Stimulated activated CD8-positive, alpha-beta memory T cell treated with anti-CD3 and anti-CD28 coated beads, Interleukin-7, amount 100 ng/mL, for 4 hours (primary cell): ENCODE data around the gene LRRC46.

Source experiments
- DNase-seq, 2 donors: peaks; one replicate each; pipeline ENCODE4 v3.0.0-alpha.2; 2020; ENCODE audit warnings: low read depth in 2 of 2

LRRC46 gene

DNA sequence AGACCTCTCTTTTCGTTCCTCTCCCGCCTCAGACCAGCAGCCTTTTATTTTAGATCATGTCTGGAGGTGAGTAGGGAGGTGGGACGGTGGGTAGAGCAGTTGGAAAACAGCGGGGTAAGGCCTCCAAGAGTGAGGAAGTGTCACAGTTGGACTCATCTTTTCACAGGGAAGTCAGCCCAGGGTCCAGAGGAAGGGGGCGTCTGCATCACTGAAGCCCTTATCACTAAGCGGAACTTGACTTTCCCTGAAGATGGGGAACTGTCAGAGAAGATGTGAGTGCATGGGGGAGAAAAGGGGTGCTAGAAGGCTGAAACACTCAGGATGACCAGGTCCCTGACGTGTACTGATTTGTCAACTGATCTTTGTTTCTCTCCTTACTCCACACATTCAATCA lies 461 bp downstream of the LRRC46 start:
- DNase-seq: no peak

DNA sequence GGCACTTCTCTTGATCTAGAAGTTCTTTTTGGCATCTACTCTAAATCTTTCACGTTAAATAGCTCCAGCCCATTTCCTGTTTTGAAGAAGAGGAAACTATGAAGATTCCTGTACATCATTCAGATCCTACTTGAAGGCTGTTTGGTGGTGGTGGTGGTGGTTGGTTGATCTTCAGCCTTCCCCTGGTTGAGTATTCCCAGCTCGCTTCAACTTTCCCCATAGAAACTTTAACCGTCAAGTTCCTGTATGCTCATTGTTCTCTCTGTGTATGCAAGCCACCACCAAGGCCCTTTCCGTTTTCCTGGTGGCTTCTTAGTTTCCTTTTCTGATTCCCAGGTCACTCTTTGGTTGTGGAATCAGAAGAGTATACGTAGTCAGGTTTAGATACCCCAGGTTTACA lies 3.3 kb downstream of the LRRC46 start:
- DNase-seq: no peak

DNA sequence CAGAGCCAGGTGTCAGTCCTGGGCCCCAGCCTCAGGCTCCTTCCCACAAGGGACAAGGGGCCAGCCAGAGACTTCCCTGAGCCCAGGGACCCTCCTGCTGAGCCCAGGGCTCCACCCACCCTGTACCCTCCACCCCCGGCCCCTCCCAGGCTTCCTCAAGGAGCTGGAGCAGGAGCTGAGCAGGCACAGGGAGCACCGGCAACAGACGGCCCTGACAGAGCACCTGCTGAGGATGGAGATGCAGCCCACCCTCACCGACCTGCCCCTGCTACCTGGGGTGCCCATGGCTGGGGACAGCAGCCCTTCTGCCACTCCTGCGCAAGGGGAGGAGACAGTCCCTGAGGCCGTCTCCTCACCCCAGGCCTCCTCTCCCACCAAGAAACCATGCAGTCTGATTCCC lies 5.1 kb downstream of the LRRC46 start:
- no peak for DNase-seq

DNA sequence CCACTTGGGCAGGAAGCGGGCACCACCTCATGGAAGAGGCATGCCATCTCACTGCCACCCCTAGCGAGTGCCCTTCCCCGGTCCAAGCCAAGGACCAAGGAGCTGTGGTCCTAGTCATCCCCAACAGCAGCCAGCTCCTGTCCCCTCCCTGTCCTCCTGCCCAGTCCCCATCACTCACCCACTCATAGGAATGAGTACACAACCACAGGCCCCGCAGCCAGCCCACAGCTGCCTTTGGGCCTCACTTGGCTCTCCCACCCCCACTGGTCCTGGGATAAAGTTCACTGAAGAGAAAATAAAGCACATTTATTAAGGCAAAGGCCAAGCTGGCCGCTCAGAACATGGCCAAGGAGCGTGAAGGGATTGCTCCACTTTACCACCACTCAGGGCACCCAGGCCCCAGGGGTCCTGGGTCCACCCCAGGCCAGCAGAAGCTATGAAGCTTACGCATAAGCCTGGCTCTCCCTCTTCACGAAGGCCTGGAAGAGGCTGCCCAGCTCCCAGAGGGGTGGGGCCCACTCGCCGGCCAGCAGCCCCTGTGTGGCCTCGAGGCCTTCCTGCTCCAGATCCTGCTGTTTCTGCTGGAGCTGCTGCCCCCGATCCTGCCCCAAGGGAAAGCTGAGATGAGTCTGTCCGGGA lies 6.0 kb downstream of the LRRC46 start:
- no peak for DNase-seq

DNA sequence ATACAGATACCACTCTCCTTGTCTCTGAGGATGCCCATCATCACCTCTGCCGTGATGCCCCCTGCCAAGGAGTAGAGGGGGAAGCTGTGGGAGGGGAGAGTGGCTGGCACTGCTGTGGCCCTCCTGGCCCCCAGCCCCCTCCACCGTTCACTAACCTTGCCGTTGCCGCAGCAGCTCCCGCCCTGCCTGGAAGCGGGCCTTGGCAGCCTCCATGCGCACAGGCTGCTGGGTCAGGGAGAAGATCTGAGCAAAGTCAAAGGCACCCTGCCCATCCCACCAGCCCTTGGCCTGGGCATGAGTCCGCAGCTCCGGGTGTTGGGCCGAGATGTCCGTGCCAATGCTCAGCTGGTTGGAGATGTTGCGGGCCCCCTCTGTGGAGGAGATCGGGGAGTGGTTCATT lies 7.2 kb downstream of the LRRC46 start:
- no peak for DNase-seq

DNA sequence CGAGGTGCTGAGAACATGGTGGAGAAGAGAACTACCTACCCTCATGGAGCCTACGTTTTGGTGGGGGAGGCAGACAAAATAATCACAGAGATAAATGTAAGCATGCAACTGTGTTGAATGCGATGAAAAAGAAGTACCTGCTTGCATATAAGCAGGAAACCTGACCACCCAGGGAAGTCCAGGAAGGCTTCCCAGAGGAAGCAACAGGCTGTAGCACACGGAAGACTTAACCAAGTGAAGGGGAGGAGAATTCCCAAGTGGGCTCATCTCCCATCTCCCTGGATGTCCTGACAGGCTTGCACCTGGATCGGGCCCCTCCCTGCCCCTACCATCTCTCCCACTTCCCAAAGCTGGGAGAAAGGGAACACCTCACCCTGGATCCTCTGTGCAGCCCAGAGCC lies 7.6 kb downstream of the LRRC46 start:
- no peak for DNase-seq

DNA sequence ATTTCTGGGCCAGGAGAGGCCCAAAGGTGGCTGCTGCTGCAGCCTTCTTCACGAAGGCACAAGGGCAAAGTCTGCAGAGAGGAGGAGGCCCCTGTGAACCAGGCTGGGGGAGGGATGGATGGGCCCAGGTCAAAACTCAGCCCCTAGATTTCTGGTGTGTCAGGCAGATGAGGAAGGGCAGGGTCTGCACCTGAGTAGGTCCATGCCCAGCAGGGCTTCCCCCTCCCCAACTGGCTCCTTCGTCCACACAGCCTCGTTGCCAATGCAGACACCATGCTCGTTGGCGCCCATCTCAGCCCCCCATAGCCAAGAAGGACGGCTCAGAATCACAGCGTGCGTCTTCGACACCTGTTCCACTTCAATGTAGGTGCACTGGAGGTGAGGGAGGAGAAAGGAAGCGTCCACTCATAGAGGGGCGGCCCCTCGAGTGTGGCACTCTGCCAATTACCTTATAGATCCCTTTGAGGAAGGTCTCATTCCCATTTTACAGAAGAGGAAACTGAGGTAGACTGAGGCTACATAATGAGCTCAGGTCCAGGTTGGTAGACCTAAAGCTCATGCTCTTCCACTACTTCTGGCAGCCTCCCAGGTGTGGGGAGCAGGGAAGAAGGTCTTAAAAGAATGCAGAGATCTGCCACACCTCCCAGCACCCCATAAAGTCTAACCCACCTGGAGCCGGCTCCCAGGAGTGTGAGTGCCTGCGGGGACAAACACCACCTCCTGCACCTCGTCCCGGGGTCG lies 8.7 kb downstream of the LRRC46 start:
- DNase-seq: no peak

DNA sequence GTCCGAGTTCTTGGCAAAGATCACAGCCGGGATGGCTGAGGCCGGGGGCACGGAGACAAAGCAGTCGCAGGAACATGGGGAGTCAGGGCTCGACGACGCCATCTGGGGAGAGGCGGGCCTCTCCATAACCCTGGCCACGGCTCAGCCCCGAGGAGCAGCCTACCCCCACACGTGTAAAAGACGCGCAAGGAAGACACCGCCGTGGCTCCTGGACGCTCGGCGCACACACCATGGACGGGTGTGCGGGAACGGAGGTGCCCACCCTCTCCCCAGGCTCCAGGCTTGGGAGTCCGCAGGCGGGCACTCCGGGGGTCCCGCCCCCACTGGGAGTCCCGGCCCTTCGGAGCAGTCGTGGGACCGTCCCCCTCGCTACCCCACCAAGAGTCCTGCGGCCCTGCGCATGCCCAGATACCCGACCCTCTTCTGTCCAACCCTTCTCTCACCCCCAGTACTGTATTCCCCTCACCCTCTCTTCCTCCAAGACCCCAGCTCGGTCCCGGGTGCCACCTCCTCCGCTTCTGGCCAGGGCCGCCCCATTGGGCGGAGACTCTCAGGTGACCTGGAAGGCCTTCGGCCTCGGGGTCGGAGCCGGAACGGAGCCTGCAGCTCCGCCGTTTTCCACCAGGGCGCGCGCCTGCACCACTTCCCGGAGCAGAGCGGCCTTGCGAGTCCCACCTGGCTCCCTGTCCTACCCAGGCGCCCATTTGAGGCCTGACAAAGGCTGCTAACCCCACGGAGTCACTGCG lies 9.4 kb downstream of the LRRC46 start, which contains the start of gene SCRN2:
TSS of gene SCRN2 (minus strand) at position 532 of the 746 bp plus-strand sequence. CDS start at position 102, 430 bp downstream.
- peak; percentile 57 to 74 for DNase-seq

DNA sequence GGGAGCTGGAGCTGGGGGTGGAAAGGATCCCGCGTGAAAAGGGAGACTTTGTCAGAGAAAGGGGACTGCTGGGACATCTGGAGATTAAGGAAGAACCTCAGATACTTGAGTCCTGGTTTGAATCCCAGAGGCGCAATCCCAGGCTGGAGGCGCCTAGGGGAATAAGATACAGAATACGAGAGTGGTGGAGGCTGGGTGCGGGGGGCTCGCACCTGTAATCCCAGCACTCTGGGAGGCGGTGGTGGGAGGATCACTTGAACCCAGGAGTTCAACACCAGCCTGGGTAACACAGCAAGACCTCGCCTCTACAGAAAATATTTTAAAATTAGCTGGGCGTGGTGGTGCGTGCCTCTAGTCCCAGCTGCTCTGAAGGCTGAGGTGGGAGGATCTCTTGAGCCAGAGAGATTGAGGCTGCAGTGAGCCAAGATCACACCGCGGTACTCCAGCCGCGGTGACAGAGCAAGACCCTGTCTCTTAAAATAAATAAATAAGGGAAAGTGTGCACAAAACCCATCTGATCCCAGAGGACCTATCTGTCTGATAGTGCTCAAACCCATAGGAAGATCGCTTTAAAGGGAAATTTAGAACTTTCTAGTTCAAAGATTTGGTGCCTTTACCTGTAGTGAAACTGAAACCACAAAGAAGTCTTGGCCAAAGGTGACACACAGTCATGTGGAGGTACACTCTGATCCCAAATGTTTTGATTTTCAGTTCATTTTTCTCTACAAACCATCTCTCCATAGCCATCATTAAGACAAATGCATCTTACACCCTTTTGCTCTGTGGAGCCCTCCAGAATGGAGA lies 10.2 kb downstream of the LRRC46 start:
- DNase-seq: no peak

DNA sequence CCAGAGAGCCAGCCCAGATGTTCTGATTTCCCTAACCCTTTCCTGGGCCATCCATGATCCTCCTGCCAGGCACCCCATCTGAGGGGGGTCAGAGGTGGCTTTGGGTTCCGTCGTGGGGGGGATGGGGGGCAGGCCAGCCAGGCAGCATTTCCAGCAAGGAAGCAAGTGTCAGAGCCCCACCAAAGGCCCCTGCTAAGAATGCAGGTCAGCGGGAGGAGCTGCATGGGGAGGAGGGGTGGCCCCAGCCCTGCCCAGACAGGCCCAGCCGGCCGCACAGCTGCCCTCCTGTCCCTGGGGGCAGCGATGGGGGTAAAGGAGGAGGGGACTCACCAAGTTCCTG lies 11.9 kb downstream of the LRRC46 start:
- DNase-seq: no peak

DNA sequence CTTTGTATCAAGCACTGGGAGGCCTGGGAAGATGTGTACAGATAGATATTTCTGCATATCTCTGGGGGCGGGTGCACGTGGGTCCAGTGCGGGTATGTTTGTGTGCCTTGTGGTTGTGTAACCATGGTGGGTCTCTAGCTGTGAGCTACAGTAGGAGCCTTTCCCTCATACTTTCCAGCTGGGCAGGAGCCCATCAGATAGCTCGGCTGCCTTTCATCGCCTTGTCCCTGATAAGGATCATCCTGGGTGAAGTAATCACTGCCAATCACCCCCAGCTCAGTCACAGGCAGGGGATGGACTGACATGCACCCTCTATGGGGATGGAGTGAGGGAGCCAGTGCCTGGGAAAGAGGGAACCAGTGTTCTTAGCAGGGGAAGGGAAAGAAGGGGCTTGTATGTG lies 12.8 kb downstream of the LRRC46 start:
- no peak for DNase-seq

DNA sequence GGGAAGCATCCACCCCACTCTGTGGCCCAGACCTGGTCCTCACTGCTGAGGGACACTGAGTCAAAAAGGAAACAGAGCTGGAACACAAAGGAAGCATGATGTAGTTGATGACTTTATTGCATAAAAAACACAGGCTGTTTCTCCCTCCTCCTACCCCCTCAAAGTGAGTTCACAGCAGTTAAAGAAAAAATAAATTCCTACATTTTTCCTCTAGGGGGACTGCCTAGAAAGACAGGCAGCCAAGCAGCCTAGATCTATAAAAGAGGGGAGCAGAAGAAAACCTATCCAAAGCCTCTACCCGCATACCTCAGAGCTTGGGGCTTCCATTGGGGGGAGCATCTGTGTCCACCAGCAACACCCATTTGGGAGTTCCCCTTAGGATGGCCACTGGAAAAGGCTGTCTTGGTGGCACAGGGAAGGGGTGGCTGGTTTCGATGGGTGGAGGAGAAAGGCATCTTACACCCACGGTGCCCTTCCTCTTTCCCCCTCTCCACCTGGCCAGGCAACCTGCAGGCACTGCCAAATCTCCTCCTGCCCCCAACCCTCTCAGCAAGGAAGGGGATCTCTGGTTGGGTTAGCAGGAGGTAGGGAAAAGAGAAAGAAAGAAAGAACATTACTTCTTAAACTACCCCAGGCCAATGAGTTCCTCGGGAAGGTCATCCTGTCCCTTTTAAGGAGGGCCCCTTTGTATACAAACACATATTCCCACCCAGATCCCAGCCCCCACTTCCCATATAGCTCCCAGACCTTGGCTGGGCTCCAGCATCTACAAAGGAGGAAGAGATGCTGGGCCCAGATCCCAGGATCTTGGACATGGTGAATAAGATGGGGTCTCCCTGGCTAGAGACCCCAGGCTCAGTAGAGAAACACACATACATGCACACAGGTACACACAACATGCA lies 13.6 kb downstream of the LRRC46 start:
- DNase-seq: no peak

DNA sequence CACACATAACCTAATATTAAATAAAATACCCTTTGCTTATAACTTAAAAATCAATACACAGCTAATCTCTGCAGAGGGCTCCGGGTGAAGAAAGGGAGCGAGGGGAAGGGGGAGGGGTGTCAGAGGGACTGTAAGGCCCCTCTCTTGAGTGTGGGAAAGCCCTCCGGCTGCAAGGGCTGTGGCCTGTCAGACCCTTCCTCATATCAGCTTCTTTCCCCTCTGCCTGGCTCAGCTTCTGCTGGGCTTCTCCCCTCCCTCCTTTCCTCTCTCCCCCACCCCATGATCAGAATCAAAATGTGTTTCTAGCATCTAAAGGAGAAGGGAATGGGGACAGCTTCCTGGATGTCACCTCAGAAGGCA lies 14.2 kb downstream of the LRRC46 start:
- DNase-seq: no peak

DNA sequence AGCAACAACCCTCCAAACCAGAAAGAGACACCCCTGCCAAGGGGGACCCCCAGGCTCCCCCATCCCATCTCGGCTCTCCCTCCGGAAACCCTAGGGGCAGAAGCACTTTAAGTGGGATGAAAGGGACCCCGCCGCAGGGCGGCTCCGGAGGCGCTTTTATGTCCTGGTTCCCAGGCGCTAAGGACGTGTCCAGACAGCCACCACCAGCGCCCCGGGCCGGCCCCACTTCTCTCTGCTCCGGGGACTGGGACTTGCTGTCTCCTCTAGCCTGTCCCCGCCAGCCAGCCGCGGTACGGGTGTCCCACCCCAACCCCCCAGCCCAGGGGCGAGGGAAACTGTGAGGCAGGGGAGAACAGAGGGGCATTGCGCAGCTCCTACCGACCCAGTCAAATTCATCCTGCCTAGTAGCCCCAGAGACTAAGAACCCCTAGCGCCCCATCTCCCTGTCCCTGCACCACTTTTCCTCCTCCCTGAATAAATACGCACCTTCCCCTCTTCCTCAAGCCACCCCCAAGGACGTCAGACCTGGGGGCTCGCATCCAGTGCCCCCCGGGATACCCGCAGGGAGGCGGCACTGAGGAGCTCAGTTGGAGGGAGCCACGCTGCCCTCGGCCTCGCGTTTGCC lies 15.4 kb downstream of the LRRC46 start:
- DNase-seq: no peak

DNA sequence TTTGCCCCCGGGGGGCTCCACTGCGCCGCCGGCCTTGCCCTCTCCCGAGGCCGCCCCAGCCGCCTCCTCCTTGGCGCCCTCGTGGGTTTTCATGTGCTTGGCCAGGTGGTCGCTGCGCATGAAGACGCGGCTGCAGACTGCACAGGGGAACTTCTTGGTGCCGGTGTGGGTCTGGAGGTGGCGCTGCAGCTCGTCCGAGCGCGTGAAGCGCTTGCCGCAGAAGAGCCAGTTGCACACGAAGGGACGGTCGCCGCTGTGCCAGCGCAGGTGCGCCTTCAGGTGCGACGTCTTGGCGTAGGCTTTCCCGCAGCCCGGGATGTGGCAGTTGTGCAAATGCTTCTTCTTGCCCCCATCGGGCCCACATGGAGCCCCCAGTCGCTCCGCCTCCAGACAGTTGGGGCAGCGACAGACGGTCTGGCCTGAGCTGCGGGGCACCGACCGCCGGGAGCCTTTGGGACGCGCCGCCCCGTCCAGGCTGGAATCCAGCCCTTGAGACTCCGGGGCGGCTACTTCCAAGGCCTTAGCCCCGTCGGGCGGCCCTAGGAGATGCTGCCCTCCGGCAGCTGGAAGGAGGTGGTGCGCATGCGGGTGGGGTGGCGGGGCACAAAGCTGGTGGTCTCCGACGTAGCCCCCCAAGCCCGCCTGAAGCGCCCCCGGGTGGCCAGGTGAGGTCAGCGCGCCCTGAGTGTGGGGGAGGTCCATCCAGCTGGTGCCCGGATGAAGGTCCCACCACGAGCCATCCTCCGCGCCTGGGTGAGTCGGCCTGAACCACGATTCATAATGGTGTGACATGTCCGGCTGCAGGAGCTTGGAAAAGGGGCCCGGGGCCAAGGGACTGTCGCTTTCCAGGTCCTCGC lies 16.1 kb downstream of the LRRC46 start:
- no peak for DNase-seq

DNA sequence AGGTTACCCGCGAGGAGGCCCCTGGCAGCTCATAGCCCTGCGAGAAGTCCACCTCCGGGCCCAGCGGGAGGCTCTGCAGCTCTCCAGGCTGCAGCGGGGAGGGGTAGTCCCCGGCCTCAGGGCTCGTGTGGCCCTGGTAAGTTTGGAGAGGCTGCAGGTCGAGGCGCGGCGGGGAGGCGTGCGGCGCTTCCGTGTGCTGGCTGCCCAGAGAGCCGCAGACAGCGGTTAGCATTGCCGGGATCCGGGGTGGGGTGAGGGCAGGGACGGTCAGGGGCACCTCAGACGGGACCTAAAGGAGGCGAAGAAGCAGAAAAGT lies 16.7 kb downstream of the LRRC46 start:
- no peak for DNase-seq

DNA sequence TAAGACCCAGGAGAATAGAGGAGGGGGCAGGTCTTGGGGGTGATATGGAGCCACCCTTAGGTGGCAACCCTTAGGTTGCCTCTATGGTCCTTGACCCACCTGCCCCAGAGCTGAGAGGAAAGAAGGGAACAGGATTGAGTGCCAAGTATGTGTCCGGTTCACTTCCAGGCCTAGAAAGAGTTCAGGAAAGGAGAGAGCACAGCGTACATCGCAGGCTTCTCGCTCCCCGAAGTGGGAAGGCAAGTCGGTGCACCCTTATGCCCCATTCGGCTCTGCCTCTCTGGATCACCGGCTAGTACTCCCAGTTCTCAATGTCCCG lies 18.9 kb downstream of the LRRC46 start:
- no peak for DNase-seq

DNA sequence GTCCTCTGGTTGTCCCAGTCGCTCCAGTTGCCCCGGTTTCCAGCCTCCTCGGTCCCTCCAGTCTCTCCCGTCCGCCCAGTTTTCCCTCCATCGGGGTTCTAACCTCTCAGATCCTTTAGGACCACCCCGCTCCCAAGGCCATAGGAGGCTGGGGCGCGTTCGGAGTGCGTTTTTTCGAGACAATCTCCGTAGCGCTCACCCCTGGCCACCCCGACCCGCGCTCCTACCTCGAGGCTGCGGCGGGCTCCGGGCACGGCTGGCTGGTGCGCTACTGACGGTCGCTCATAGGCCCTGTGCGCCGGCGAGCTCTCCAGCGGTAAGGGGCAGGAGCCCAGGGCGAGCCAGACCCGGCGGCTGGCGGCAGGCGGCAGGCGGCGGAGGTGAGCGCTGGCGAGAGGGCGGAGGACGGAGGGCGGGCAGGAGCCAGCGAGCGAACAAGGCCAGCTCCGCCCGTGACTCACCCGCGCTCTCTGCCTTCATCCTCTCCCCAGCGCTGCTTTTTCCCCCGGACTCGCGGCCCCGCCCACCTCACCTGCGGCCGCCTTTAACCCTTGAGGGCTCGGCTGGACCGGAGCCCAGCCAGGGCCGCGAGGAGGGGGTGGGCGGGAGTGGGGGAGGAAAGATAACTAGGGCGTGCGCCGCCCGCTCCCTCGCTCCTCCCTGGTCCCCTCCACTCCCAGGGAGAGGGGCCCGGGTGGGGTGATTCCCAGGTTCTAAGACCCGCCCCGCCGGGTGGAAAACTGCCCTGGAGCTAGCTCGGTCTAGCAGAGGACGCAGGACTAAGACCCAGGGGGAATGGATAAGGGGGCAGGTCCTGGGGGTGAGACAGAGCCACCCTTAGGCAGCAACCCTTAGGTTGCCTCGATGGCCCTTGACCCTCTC lies 19.5 kb downstream of the LRRC46 start, which contains the start of gene SP6:
TSS of gene SP6 (minus strand) at position 472 of the 882 bp plus-strand sequence. CDS start 2,734 bp downstream, outside the sequence.
- DNase-seq: peak; percentile 35 to 71

DNA sequence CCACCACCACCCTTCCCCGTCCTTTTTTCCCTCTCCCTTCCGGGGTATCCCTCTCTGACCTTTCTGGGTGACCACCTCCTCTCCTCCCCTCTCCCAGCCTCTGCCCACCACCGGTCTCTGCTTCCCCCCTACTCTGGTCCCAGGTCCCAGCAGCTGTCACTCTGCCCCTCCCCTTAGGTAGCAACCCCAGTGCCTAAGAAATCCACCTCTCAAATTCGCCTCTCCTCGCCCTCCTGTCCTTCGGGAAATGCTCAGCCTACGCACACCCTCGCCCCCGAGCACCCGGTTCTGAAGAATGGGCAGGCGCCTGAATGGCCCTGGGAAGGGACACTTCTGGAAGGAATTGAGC lies 20.3 kb downstream of the LRRC46 start:
- DNase-seq: no peak
